Effector CD8-positive, alpha-beta T cell (primary cell): Measurements from ENCODE around the gene DMXL2.
"Not testable (repeated sequence)": the region's sequence is repeated elsewhere in the genome, so short reads cannot be mapped to it uniquely, and the experiment has no call there.

Source experiments
- DNase-seq: peaks from one replicate; lab custom pipeline; 2025; lab: John Stamatoyannopoulos, UW

DMXL2 gene

GRCh38 chr15:51576286-51576850, 46.2 kb downstream of the DMXL2 start:
- no peak for DNase-seq

- no peak for DNase-seq
Observed at GRCh38 chr15:51575775-51576174, 46.8 kb downstream of the DMXL2 start.

GRCh38 chr15:51573352-51573751, 49.2 kb downstream of the DMXL2 start:
- DNase-seq, result not testable (repeated sequence)

- DNase-seq, result not testable (repeated sequence)
Observed at GRCh38 chr15:51568939-51569784, 53.4 kb downstream of the DMXL2 start.

- no peak for DNase-seq
Observed at GRCh38 chr15:51561271-51561670, 61.3 kb downstream of the DMXL2 start.

GRCh38 chr15:51558876-51559275, 63.7 kb downstream of the DMXL2 start:
- DNase-seq, result no peak

GRCh38 chr15:51558411-51558810, 64.2 kb downstream of the DMXL2 start:
- DNase-seq, result no peak

GRCh38 chr15:51550841-51551240, 71.7 kb downstream of the DMXL2 start:
- no peak for DNase-seq

- DNase-seq, result no peak
Observed at GRCh38 chr15:51547656-51548055, 74.9 kb downstream of the DMXL2 start.

GRCh38 chr15:51536965-51537574, 85.5 kb downstream of the DMXL2 start:
- no peak for DNase-seq

GRCh38 chr15:51533672-51534398, 88.7 kb downstream of the DMXL2 start:
- DNase-seq, result no peak

GRCh38 chr15:51526955-51527354, 95.6 kb downstream of the DMXL2 start:
- no peak for DNase-seq

GRCh38 chr15:51524376-51524775, 98.2 kb downstream of the DMXL2 start:
- no peak for DNase-seq

- DNase-seq, result no peak
Observed at GRCh38 chr15:51516291-51516690, 106.3 kb downstream of the DMXL2 start.

GRCh38 chr15:51505251-51505650, 117.3 kb downstream of the DMXL2 start:
- DNase-seq, result no peak

GRCh38 chr15:51503003-51503402, 119.6 kb downstream of the DMXL2 start:
- DNase-seq, result no peak

GRCh38 chr15:51499379-51499976, 123.1 kb downstream of the DMXL2 start:
- DNase-seq, result no peak

- DNase-seq, result no peak
Observed at GRCh38 chr15:51497806-51498205, 124.8 kb downstream of the DMXL2 start.

GRCh38 chr15:51496246-51496645, 126.3 kb downstream of the DMXL2 start:
- DNase-seq, result no peak

GRCh38 chr15:51494411-51495314, 127.9 kb downstream of the DMXL2 start:
- no peak for DNase-seq

GRCh38 chr15:51493892-51494291, 128.7 kb downstream of the DMXL2 start:
- no peak for DNase-seq
